Glomerular visceral epithelial cell (primary cell): Measurements from ENCODE around the gene NRXN2.

Experiments
- DNase-seq: peaks from one replicate; pipeline ENCODE4 v3.0.0-alpha.2; 2016; ENCODE audit errors: extremely low spot score

The NRXN2 gene

GRCh38 chr11:64649291-64649697 lies 73.7 kb downstream of the NRXN2 start:
- DNase-seq: peak; percentile 16

DNA sequence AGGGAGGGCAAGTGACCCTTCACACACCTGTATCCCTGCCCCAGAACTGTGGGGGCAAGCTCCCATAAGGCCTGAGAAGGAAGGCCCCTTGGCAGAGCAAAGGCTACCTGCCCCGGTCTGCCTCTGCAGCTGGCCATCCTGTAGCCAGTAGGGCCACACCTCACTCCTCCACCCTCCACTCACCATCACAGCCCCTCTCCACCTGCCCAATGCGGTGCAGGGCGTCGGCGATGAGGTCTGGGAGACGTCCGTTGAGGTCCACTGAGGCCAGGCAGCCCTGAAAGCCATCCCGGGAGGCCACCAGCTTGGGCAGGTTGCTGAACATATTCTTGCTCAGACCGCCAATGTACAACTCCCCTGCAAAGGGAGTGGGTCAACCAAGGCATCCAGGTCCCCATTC lies 74.4 kb downstream of the NRXN2 start:
- no peak for DNase-seq

DNA sequence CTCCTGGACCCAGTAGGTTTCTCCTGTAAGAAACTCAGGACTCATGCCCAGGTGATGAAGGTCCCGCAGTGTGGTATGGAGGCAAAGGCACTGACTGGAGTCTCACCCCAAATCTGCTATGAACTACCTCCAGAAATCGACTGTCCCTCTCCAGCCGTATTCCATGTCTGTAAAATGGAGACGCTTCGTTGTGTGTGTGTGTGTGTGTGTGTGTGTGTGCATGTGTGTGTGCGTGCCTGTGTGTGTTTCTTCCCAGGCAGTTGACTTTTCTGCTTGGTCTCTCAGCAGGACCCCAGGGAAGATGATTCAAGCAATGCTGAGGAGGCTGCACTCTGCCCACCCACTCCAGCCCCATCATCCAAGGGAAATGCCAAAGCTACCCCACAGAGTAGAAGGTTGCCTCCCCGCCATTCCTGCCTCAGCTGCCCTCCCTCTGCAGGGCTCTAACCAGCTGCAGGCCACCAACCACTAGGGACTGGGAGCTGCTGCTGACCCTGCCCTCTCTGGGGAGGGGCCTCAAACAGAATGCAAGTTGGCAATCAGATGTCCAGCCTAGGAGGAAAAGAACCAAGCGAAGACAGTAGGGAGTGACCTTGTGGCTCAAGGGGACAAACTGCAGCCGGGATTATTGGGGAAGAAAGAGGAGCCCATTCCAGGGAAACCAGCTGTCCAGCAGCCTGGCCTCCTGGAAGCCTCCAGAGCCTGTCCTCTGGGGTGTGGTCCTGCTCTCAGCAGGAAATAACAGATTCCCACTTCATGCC lies 75.8 kb downstream of the NRXN2 start:
- DNase-seq: no peak

DNA sequence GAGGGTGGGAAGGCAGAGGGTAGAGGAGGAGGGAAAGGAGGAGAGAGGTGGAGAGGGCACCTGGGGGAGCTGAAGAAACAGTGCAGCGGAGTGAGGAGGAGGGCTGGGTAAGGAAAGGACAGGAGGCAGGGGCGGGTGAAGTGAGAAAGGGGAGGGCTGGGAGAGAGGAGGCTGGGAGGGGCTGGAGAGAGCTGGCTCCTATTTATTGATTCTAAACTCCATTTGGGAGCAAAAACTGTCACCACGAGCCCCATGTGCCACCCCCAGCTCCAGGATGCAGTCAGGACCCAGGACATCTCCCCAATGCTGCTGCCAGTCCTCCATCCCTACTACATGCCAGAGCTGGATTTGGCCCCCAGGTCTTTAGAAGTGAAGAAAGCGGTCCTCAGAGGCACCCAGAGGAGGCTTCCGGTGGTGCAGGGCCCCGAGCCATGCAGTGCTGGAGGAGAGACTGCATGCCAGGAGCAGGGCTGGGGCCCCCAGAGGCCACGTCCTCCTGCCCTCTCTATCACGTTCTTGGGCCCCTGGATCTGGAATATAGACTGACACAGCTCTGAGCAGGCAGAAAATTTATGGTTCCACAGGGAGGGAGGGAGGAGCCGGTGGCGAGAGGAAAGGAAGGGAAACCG lies 78.2 kb downstream of the NRXN2 start:
- no peak for DNase-seq

- DNase-seq: no peak
These were observed 78.9 kb downstream of the NRXN2 start for GRCh38 chr11:64643920-64644646.

DNA sequence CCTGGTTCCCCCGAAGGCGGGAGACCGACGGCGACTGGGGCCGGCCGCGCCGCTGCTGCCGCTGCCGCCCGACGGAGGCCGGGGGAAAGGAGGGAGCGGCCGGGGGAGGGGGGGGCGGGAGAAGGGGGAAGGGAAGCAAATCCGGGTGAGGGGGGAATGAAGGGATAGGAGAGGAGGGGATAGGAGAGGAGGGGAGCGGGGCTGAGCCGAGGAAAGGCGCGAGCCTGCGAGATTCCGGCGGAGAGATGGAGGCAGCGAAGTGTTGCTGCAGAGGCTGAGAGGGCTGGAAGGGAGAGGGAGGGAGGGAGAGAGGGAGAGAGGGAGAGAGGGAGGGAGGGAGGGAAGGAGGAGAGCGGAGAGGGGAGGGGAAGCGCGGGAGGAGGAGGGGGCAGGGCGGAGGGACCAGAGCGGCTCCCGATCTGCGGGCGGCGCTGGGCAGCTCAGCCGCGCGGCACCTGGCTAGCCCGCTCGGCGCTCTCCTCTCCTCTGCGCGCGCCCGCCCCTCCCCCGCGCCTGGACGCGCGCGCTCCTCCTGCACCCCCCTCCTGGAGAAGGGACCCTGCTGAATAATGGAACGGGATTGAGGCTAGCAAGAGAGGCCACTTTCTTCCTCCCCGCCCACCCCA lies 79.6 kb downstream of the NRXN2 start:
- no peak for DNase-seq

DNA sequence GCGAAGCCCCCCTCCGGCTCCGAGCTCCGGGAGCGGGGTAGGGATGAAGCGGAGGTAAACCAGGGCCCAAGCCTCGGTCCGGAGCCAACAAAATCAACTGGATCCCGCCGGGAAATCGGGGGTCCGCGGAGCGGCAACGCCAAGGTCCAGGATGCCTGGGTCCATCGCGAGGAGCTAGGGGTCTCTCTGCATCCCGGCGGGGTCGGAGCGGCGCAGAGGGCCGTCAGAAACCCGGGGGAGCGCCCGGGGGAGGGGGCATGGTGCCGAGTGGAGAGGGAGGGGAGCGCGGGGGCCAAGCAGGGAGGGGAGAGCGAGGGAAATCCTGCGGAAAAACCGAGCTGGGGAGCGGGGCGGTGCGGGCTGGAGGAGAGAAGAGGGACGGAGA lies 80.1 kb downstream of the NRXN2 start:
- DNase-seq: no peak

DNA sequence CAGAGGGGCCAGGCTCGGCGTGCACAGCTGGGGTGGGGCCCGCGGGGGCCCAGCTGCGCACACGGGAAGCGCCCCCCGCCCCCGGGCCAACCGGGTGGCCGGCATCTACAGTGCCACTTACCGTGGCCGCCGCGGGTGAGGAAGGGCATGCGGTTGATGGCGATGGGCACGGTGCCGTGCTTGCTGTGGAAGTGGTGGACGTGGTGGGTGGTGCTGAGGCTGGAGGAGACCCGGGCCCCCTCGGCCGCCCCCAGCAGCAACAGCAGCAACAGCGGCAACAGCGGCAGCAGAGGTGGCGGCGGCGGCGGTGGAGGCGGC lies 80.6 kb downstream of the NRXN2 start:
- DNase-seq: no peak

DNA sequence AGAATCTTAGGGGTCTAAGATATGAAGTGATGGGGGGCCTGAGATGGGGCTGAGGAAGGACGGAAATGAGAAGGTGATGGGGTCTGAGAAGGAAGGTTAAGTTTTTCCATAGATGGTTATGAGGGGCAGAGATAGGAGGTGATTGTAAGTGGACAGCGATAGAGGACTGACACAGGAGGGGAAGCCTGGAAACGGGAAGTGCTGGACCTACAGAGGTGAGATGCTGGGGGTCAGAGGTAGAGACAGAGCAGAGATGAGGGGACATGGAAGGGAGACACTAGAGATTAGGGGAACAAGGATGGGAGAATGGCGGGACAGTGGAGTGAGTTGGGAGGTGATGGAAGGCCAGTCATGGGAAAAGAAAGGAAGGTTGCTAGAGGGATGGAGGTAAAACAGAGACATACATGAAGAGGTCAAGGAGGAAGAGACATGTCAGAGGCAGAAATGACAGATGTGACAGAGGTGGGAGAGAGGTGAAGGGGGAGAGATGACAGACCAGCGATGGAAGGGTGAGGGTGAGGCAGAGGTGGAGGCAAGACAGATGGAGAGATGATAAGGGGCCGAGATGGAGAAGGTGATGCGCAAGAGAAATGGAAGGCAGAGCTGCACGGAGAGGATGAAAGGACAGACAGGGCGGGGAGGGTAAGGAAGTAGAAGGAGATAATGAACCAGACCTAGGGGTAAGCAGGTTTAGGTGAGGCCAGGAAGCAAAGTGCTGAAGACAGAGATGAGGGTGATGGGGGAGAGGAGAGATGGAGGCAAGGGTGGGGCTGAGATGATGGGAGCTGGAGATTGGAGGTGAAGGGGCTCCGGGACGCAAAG lies 81.2 kb downstream of the NRXN2 start:
- no peak for DNase-seq

GRCh38 chr11:64639885-64640284 lies 83.1 kb downstream of the NRXN2 start:
- no peak for DNase-seq

DNA sequence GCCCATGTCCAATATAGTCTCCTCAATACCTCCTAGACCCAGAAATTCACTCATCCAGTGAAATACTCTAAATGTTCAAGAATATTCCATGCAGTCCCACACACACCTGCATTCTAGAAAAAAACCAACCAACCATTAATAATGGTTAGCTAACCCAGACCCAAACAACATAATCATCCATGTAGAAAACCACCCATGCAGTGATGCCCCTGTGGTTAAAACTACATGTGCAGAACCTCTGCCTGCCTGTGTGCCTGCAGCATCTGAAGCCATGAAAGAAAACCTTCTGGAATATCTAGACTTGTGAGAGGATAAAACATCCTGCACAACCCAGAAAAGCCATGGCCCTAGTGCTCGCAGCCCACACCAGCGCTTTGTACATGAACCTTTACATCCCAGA lies 84.2 kb downstream of the NRXN2 start:
- DNase-seq: peak; percentile 15

GRCh38 chr11:64638018-64638665 lies 84.9 kb downstream of the NRXN2 start:
- no peak for DNase-seq

GRCh38 chr11:64637334-64638017 lies 85.5 kb downstream of the NRXN2 start:
- no peak for DNase-seq

GRCh38 chr11:64633555-64634159 lies 89.3 kb downstream of the NRXN2 start:
- DNase-seq: no peak

- no peak for DNase-seq
These were observed 90.3 kb downstream of the NRXN2 start for GRCh38 chr11:64632654-64633053.

- no peak for DNase-seq
These were observed 90.8 kb downstream of the NRXN2 start for GRCh38 chr11:64632237-64632636.

- DNase-seq: no peak
These were observed 91.3 kb downstream of the NRXN2 start for GRCh38 chr11:64631675-64632074.

GRCh38 chr11:64629796-64630562 lies 93.0 kb downstream of the NRXN2 start:
- no peak for DNase-seq

GRCh38 chr11:64629103-64629502 lies 93.9 kb downstream of the NRXN2 start:
- no peak for DNase-seq
